DMS153 (cell line): ENCODE results near the gene PALB2.
"Not testable (repeated sequence)": the region's sequence is repeated elsewhere in the genome, so short reads cannot be mapped to it uniquely, and the experiment has no call there.

Experiments
- DNase-seq: peaks from one replicate; lab custom pipeline; 2025; lab: John Stamatoyannopoulos, UW

Gene PALB2

GRCh38 chr16:23642246-23642774 is 1.2 kb upstream of the PALB2 start:
- DNase-seq, result no peak

- no peak for DNase-seq
These were observed 537 bp downstream of the PALB2 start for GRCh38 chr16:23640615-23640930.

GRCh38 chr16:23635958-23636357 is 5.2 kb downstream of the PALB2 start:
- DNase-seq, result no peak

GRCh38 chr16:23634461-23635036 is 6.6 kb downstream of the PALB2 start:
- no peak for DNase-seq

GRCh38 chr16:23631874-23632273 is 9.2 kb downstream of the PALB2 start:
- DNase-seq, result not testable (repeated sequence)

- DNase-seq, result no peak
These were observed 11.6 kb downstream of the PALB2 start for GRCh38 chr16:23629516-23629915.

- DNase-seq, result no peak
These were observed 17.0 kb downstream of the PALB2 start for GRCh38 chr16:23624092-23624491.

GRCh38 chr16:23615805-23616204 is 25.3 kb downstream of the PALB2 start:
- DNase-seq, result no peak

- no peak for DNase-seq
These were observed 29.2 kb downstream of the PALB2 start for GRCh38 chr16:23611936-23612335.

- DNase-seq, result not testable (repeated sequence)
These were observed 30.2 kb downstream of the PALB2 start for GRCh38 chr16:23610905-23611304.

- no peak for DNase-seq
These were observed 31.2 kb downstream of the PALB2 start for GRCh38 chr16:23609929-23610328.

GRCh38 chr16:23608194-23608593 is 32.9 kb downstream of the PALB2 start:
- DNase-seq, result no peak

GRCh38 chr16:23607726-23608125 is 33.4 kb downstream of the PALB2 start:
- DNase-seq, result no peak

GRCh38 chr16:23597003-23597756 is 43.9 kb downstream of the PALB2 start:
- peak; percentile 1 for DNase-seq

GRCh38 chr16:23595951-23596720 is 45.0 kb downstream of the PALB2 start, which contains the start of gene NDUFAB1:
Gene NDUFAB1, minus strand, starts transcription at chr16:23596316. Its CDS starts 26 bp downstream, at chr16:23596290.
- peak; percentile 76 for DNase-seq

GRCh38 chr16:23595246-23595950 is 45.7 kb downstream of the PALB2 start:
- no peak for DNase-seq

- no peak for DNase-seq
These were observed 46.9 kb downstream of the PALB2 start for GRCh38 chr16:23594186-23594585.

GRCh38 chr16:23590181-23590580 is 50.9 kb downstream of the PALB2 start:
- no peak for DNase-seq

GRCh38 chr16:23587726-23588125 is 53.4 kb downstream of the PALB2 start:
- DNase-seq, result no peak

GRCh38 chr16:23584186-23585076 is 56.7 kb downstream of the PALB2 start:
- DNase-seq, result no peak

- DNase-seq, result not testable (repeated sequence)
These were observed 57.8 kb downstream of the PALB2 start for GRCh38 chr16:23583271-23583670.
